ENCODE results near the gene B4GALNT1.
"Not testable (repeated sequence)": the region's sequence is repeated elsewhere in the genome, so short reads cannot be mapped to it uniquely, and the experiment has no call there.

Gene B4GALNT1

DNA sequence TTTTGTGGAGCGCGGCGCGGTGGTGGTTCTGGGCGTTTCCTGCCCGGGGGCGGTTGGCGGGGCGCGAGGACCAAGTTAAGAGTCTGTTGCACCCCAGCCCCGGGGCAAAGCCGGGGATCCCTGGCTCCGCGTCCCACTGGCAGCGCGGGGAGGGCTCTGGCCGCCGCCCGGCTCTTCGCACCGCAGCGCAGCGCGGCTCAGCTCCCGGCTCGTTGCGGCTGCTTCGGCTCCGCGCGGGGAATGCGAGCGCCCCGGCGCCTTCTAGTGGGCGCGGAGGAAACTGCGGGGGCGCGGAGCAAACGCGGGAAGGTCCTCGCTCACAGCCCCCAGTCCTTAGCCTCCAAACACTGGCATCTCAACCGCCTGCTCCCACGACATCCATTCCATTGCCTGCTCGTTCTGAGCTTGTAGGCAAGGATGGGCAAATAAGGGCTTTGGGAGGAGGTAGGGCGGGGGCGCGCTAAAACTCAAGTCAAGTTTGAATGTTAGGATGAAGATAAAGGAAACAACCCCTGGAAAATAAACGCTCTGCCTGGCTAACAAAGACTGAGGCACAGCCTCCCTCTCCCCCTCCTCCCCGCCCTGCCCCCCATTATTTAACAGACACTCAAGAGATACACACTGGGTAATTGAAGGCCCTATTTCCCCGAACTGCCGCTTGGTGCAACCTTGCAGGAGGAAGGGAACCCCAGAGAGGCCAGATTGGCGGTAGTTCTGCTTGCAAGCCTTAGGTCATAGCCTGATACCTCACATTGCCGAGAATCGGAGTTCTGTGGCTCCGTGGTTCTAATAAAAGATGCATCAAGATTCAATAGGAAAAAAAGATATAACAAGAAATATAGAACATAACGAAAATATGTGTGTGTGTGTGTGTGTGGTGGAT lies at the start of gene B4GALNT1:
Gene B4GALNT1 (minus strand): TSS at position 244 of the 883 bp plus-strand sequence. CDS start 1,069 bp downstream, outside the sequence.
- DNase-seq = peak; percentile 47

DNA sequence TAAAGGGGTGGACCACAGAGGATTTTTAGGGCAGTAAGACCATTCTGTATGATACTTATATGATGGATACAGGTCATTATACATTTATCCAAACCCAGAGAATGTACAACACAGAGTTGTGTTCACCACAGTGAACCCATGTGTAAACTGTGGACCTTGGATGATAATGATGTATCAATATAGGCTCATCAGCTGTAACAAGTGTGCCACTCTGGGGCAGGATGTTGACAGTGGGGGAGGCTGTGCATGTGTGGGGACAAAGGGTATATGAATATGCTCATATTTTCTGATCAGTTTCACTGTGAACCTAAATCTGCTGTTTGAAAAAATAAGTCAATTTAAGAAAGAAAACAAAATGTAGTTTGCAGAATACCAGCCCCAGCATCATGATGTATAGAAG lies 46.7 kb upstream of the B4GALNT1 start:
- DNase-seq = no peak

DNA sequence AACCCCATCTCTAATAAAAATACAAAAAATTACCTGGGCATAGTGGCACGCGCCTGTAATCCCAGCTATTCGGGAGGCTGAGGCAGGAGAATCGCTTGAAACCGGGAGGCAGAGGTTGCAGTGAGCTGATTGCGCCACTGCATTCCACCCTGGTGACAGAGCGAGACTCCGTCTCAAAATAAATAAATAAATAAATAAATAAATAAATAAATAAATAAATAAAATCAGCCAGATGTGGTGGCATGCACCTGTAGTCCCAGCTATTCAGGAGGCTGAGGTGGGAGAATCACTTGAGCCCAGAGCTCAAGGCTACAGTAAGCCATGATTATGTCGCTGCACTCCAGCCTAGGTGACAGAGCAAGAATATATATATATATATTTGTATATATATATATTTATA lies 44.9 kb upstream of the B4GALNT1 start:
- DNase-seq = not testable (repeated sequence)

DNA sequence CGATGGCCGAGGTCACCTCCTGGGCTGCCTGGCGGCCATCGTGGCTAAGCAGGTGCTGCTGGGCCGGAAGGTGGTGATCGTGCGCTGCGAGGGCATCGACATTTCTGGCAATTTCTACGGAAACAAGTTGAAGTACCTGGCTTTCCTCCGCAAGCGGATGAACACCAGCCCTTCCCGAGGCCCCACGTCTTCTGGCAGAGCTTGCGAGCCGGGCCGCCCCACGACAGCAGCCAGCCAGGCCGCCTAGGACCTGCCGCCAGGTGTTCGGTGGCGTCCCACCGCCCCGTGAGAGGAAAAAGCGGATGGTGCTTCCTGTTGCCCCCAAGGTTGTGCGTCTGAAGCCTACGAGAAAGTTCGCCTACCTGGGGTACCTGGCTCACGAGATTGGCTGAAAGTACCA lies 41.7 kb upstream of the B4GALNT1 start:
- no peak for DNase-seq

DNA sequence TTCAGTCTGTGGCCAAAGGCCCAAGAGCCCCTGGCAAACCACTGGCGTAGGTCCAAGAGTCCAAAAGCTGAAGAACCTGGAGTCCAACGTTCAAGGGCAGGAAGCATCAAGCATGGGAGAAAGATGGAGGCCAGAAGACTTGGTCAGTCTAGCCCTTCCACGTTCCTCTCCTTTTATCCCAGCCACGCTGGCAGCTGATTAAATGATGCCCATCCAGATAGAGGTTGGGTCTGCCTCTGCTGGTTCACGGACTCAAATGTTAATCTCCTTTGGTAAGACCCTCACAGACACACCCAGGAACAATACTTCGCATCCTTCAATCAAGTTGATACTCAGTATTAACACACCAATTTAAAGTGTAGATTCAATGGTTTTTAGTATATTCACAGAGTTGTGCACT lies 39.8 kb upstream of the B4GALNT1 start:
- no peak for DNase-seq

DNA sequence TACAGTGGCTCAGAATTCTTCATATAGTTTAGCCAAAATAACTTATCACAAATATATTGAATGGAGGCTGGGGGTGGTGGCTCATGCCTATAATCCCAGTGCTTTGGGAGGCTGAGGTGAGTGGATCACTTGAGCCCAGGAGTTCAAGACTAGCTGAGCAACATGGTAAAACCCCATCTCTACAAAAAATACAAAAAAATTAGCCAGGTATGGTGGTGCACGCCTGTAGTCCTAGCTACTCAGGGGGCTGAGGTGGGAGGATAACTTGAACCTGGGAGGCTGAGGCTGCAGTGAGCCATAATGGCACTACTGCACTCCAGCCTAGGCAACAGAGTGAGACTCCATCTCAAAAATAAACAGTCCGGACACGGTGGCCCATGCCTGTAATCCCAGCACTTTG lies 38.8 kb upstream of the B4GALNT1 start:
- not testable (repeated sequence) for DNase-seq

DNA sequence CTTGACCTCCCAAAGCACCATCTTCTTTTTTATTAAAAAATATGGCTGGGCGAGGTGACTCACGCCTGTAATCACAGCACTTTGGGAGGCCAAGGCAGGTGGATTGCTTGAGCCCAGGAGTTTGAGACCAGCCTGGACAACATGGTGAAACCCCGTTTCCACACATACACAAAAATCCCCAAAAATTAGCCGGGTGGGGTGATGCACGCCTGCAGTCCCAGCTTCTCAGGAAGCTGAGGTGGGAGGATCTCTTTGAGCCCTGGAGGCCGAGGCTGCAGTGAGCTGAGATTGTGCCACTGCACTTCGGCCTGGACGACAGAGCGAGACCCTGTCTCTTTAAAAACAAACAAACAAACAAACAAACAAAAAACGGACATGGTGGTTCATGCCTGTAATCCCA lies 36.7 kb upstream of the B4GALNT1 start:
- DNase-seq = not testable (repeated sequence)

DNA sequence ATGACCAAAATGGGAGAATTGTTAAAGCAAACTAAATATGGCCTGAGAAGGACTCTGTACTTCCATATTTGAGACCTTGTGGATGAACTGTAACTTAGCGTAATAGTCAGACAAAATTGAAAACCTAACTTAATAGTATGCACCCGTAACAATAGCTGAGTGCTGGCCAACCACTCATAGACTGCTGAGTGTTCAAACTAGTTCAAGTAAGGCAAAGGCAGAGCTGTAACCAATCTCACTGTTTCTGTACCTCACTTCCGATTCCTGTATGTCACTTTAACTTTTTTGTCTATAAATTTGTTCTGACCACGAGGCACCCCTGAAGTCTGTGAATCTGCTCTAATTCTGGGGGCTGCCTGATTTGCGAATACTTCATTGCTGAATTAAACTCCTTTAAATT lies 33.9 kb upstream of the B4GALNT1 start:
- DNase-seq = no peak

DNA sequence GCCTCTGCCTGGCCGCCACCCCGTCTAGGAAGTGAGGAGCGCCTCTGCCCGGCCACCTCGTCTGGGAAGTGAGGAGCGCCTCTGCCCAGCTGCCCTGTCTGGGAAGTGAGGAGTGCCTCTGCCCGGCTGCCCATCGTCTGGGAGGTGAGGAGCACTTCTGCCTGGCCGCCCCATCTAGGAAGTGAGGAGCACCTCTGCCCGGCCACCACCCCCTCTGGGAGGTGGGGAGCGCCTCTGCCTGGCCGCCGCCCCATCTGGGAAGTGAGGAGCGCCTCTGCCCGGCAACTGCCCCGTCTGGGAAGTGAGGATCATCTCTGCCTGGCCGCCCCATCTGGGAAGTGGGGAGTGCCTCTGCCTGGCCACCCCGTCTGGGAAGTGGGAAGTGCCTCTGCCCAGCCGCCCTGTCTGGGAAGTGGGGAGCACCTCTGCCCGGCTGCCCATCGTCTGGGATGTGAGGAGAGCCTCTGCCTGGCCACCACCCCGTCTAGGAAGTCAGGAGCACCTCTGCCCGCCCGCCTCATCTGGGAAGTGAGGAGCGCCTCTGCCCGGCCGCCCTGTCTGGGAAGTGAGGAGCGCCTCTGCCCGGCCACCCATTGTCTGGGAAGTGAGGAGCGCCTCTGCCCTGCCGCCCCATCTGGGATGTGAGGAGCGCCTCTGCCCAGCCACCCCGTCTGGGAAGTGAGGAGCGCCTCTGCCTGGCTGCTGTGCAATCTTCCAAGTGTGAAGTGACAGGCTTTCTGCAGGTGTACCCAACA lies 32.2 kb upstream of the B4GALNT1 start:
- DNase-seq = not testable (repeated sequence)

DNA sequence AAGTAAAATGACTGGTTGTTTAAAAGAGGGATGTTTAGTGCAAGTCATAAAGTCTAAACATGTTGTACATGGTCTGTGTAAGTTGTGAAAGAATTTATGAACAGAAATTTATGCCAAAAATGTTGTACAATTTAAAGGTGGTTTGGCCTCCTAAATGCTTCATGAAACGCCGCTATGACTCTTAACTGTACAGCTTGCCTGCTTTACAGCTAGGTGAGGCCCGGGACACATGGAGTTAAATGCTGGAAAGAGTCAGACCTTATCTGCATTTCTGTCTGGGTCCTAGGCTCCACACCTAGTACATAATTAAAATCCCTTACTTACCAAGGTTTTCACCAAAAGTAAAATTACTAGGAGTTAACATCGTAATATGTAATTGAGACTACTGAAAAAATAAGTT lies 28.4 kb upstream of the B4GALNT1 start:
- no peak for DNase-seq

DNA sequence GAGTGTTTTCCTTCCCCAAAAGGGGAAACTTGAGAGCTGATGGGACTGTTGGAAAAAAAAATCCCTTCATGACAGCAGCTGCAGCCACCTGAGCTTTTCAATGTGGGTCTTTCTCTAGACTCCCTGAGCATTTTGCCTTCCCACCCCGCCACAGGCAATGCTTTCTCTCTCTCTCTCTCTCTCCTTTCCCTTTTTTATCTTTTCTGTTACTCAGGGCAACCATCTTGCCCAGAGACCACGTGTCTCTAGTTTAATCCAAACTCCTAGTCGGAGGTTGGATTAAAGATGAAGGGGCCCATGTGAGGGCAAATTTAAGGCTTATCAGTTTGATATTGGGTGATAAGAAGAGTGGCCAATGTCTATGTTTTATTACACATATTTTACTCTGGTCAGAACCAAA lies 25.9 kb upstream of the B4GALNT1 start:
- no peak for DNase-seq

DNA sequence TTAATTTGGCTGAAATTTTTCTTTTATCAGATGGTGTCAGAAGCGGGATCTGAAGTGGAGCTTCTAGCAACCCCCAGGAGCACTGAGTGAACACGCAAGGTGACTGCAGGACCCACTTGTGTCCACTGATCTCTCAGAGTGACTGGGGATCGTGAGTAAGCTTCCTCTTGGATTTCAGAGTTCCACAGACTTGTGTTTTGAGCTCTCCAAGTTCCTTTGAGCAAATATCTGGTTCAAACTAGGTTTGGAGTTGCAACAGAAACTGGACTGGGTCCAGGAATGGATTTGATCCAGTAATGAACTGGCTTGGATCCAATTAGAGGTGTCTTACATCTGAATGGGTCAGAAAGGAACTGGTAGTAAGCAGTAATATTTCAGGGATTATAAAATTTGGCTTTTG lies 24.7 kb upstream of the B4GALNT1 start:
- no peak for DNase-seq

DNA sequence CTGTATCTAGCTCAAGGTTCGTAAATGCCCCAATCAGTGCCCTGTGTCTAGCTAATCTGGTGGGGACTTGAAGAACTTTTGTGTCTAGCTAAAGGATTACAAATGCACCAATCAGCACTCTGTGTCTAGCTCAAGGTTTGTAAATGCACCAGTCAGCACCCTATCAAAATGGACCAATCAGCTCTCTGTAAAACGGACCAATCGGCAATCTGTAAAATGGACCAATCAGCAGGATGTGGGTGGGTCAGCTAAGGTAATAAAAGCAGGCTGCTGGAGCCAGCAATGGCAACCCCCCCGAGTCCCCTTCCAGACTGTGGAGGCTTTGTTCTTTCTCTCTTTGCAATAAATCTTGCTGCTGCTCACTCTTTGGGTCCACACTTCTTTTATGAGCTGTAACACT lies 23.4 kb upstream of the B4GALNT1 start:
- not testable (repeated sequence) for DNase-seq

DNA sequence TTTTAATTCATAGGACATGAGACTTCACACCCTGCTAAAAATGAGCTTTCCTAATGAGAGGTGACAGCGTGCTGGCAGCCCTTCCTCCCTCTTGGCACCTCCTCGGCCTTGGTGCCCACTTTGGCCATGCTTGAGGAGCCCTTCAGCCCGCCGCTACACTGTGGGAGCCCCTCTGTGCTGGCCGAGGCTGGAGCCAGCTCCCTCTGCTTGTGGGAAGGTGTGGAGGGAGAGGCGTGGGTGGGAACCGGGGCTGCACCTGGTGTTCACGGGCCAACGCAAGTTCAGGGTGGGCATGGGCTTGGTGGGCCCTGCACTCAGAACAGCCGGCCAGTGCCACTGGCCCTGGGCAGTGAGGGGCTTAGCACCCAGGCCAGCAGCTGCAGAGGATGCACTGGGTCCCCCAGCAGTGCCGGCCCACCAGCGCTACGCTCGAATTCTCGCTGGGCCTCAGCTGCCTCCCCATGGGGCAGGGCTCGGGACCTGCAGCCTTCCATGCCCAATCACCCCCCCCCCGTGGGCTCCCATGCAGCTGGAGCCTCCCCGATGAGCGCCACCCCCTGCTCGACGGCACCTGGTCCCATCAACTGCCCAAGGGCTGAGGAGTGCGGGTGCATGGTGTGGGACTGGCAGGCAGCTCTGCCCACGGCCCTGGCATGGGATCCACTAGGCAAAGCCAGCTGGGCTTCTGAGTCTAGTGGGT lies 22.7 kb upstream of the B4GALNT1 start:
- no peak for DNase-seq

DNA sequence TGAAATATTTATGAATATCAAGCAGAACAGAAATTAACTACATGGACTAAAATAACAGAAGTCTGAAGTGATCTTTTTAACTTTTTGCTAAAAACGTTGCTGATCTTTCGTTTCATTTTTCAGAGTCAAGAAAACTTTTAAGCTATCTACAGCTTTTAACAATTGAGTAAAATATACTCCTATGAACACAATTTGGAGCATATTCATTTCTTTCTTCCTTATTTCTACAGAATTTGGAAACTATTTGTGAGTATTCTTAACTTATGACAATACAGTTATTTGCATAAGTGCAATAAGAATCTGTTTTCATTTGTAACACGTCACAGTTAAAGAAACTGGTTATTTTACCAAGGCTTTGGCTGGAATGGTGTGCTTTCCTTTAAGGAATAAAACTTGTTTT lies 21.0 kb upstream of the B4GALNT1 start:
- no peak for DNase-seq

DNA sequence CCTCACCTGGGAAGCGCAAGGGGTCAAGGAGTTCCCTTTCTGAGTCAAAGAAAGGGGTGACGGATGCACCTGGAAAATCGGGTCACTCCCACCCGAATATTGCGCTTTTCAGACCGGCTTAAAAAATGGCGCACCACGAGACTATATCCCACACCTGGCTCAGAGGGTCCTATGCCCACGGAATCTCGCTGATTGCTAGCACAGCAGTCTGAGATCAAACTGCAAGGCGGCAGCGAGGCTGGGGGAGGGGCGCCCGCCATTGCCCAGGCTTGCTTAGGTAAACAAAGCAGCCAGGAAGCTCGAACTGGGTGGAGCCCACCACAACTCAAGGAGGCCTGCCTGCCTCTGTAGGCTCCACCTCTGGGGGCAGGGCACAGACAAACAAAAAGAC lies 13.7 kb upstream of the B4GALNT1 start:
- DNase-seq = not testable (repeated sequence)

DNA sequence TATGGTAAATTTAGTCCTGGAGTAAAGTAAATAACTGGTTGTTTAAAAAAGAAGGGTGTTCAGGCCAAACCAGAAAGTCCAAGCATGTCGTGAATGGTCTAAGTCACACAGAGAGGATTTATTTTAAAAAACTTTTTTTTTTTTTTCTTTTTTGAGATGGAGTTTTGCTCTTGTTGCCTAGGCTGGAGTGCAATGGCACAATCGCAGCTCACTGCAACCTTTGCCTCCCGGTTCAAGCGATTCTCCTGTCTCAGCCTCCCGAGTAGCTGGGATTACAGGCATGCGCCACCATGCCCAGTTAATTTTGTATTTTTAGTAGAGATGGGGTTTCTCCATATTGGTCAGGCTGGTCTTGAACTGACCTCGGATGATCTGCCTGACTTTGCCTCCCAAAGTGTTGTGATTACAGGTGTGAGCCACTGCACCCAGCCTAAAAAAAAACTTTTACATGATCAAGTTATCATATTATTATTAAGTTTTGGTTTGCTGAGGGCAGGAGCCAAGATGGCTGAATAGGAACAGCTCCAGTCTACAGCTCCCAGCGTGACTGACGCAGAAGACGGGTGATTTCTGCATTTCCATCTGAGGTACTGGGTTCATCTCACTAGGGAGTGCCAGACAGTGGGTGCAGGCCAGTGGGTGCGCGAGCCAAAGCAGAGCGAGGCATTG lies 13.1 kb upstream of the B4GALNT1 start:
- DNase-seq = not testable (repeated sequence)

DNA sequence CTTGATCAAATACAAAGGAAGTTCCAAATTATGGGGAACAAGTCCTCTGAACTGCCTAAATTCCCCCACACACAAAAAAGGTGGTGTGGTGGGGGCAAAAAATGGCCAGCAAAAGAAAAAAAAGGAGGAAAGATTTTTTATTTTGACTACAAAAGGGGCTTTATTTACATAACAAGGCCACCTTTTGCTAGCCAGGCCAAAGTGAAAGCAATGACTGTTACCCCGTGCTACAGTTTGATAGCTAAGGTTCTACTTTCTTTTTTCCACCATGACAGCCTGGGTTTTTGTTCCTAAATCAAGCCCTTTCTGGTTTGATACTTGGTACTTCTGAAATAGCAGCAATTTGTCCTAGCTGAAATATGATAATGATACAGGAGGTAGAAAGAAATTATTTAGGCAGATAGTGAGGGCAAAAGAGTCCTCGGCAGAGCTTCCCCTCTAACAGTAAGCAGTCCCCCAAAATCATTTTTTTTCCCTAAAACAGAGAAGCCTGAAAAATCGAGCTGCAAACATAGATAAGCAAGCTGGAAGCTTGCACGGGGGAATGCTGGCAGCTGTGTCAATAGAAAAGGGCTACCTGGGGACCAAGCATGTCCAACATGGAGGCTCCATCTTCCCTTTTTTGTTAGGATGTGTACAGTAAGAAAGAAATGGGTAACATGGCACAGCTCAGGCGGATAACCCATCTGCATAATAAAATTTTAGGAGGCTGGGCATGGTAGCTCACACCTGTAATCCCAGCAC lies 8.9 kb upstream of the B4GALNT1 start:
- DNase-seq = no peak

DNA sequence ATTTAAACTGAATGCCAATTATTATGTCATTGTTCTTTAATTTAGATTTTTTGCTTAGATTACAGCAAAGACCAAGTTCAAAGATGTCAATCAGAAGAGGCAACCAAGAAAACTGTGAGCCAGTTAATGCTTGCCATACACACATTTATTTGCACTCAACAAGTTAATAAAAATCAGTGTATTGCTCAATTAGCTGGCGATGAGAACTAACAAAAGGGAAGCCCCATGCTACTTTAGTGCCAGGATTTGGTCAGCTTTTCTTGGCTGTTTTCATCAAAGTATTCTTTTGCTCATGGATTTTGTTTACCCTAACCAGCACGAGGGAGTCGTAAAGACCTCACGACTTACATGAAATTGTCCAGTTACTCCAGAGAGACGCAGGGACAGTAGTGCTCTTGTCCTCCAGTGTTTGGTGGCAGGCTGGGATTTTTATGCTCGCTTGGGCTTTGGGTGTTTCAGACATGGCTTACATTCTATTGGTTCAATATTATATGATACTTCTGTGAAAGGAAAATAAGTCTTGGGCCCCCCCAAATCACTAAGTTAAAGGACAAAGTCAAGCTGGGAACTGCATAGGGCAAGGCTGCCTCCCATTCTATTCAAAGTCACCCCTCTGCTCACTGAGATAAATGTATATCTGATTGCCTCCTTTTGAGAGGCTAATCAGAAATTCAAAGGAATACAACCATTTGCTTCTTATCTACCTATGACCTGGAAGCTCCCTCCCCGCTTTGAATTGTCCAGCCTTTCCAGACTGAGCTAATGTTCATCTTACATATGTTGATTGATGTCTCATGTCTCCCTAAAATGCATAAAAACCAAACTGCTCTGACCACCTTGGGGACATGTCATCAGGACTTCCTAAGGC lies 7.4 kb upstream of the B4GALNT1 start:
- DNase-seq = no peak

DNA sequence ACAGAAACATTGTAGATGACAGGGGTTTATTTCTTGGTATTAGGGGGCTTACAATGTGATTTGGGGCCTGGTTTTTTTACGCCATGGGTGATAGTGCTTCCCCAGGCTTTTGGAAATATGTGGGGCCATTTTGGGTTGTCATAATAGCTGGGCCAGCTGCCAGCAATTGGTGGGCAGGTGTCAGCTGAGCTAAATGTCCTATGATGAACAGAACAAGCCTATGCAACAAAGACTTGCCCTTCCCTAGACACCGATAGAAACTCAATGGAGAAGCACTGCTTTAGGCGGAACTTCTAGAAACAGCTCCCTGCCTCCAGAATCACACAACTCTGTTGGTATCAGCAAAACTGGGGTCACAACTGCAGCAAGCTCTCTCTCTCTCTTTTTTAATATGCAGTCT lies 5.1 kb upstream of the B4GALNT1 start:
- no peak for DNase-seq

DNA sequence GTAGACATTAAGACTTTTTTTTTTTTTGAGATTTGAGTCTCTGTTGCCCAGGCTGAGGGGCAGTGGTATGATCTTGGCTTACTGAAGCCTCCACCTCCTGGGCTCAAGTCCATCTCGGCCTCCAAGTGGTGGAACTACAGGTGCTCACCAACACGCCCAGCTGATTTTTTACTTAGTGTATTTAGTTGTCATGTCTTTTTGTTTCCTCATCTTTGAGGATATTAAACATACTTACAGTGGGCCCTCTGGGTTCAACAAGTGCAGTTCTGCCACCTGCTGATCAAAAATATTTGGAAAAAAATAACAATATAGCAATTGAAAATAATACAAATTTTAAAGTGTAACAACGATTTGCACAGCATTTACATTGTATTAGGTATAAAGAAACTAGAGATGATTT lies 4.4 kb upstream of the B4GALNT1 start:
- no peak for DNase-seq

Data from NCI-H526 treated with DMSO at 0.1 percent for 48 hours (cell line).